NCI-H526 treated with DMSO at 0.1 percent for 48 hours (cell line): Measurements from ENCODE around the gene ZFP36L1.

Experiments used
- DNase-seq: peaks from one replicate; lab custom pipeline; 2025; lab: John Stamatoyannopoulos, UW

ZFP36L1 gene

GRCh38 chr14:68762953-68763764 is 29.7 kb downstream of the ZFP36L1 start:
- DNase-seq, result no peak

GRCh38 chr14:68761391-68761790 is 31.5 kb downstream of the ZFP36L1 start:
- no peak for DNase-seq

- no peak for DNase-seq
These were observed 32.1 kb downstream of the ZFP36L1 start for GRCh38 chr14:68760761-68761160.

- no peak for DNase-seq
These were observed 32.9 kb downstream of the ZFP36L1 start for GRCh38 chr14:68759937-68760336.

- no peak for DNase-seq
These were observed 33.8 kb downstream of the ZFP36L1 start for GRCh38 chr14:68759017-68759560.

GRCh38 chr14:68758301-68758700 is 34.6 kb downstream of the ZFP36L1 start:
- DNase-seq, result no peak

- DNase-seq, result no peak
These were observed 35.2 kb downstream of the ZFP36L1 start for GRCh38 chr14:68757618-68758081.

- no peak for DNase-seq
These were observed 36.1 kb downstream of the ZFP36L1 start for GRCh38 chr14:68756734-68757133.

- no peak for DNase-seq
These were observed 36.8 kb downstream of the ZFP36L1 start for GRCh38 chr14:68756000-68756481.

GRCh38 chr14:68755016-68755353 is 37.9 kb downstream of the ZFP36L1 start:
- no peak for DNase-seq

GRCh38 chr14:68753690-68754089 is 39.2 kb downstream of the ZFP36L1 start:
- no peak for DNase-seq

GRCh38 chr14:68752271-68753006 is 40.4 kb downstream of the ZFP36L1 start:
- DNase-seq, result no peak

GRCh38 chr14:68749487-68750475 is 43.1 kb downstream of the ZFP36L1 start:
- no peak for DNase-seq

GRCh38 chr14:68748691-68749090 is 44.2 kb downstream of the ZFP36L1 start:
- no peak for DNase-seq

GRCh38 chr14:68748260-68748659 is 44.6 kb downstream of the ZFP36L1 start:
- no peak for DNase-seq

GRCh38 chr14:68747393-68747792 is 45.5 kb downstream of the ZFP36L1 start:
- no peak for DNase-seq

GRCh38 chr14:68744613-68745012 is 48.3 kb downstream of the ZFP36L1 start:
- no peak for DNase-seq

- DNase-seq, result no peak
These were observed 50.9 kb downstream of the ZFP36L1 start for GRCh38 chr14:68741839-68742470.

GRCh38 chr14:68741477-68741791 is 51.4 kb downstream of the ZFP36L1 start:
- no peak for DNase-seq

GRCh38 chr14:68740788-68741476 is 51.9 kb downstream of the ZFP36L1 start:
- no peak for DNase-seq

GRCh38 chr14:68739701-68740100 is 53.2 kb downstream of the ZFP36L1 start:
- no peak for DNase-seq
